ENCODE measurements around the gene FAM193B. TPM values are rescaled to one million over a fixed set of nuclear protein-coding genes. Genes with fewer than 3 reads are reported as not detected.

Gene FAM193B
- total RNA-seq, 3 donors from 2014 or later (not counting 1 experiment from before 2014, with no cell fraction given): 203 to 235 (median 216) TPM

GRCh38 chr5:177547736-177548135, 6.6 kb downstream of the FAM193B start:
- H3K9me3 ChIP-seq (ENCODE audit: control insufficient read depth, insufficient read depth, low read length): no peaks in the 10 kb centered on the region
- H3K4me1 Mint-ChIP-seq: peaks cover 36 to 37% of the 10 kb centered on the region in 2 donors
- no peak overlapping the region for H3K4me3 ChIP-seq (ENCODE audit: low read length)
- no peaks in the 10 kb centered on the region for H3K36me3 Mint-ChIP-seq
- no peak overlapping the region for H3K27ac ChIP-seq (ENCODE audit: low read length)
- H3K27ac Mint-ChIP-seq: no peak overlapping the region
- DNase-seq (no peak), ATAC-seq (no peak)
- H3K4me1 ChIP-seq (ENCODE audit: control insufficient read depth, insufficient read depth, low read length): peaks cover 4% of the 10 kb centered on the region
- intact Hi-C loops (cut with micrococcal nuclease): no loop called here
- no peak for TF ChIP-seq CTCF (IDR thresholded peaks at IDR 0.05)
- no peaks in the 10 kb centered on the region for H3K9me3 Mint-ChIP-seq
- H3K36me3 ChIP-seq (ENCODE audit: control insufficient read depth, insufficient read depth, low read length): peaks cover 3% of the 10 kb centered on the region
- H3K4me3 Mint-ChIP-seq: no peak overlapping the region
- H3K27me3 Mint-ChIP-seq (ENCODE audit: low read depth in 2 of 2): no peaks in the 10 kb centered on the region
- H3K27me3 ChIP-seq (ENCODE audit: control insufficient read depth, insufficient read depth, low read length): no peaks in the 10 kb centered on the region
- 82% methylated on average over 3 of the region's 3 CpGs for WGBS (ENCODE audit: insufficient coverage)

- TF ChIP-seq CTCF (IDR thresholded peaks at IDR 0.05): no peak
- WGBS (ENCODE audit: insufficient coverage): 96% methylated on average over 1 of the region's 1 CpG
- peaks cover 3% of the 10 kb centered on the region for H3K36me3 ChIP-seq (ENCODE audit: control insufficient read depth, insufficient read depth, low read length)
- no peaks in the 10 kb centered on the region for H3K9me3 ChIP-seq (ENCODE audit: control insufficient read depth, insufficient read depth, low read length)
- H3K27ac ChIP-seq (ENCODE audit: low read length): no peak overlapping the region
- DNase-seq: no peak
- Mint-ChIP-seq H3K9me3 (no peaks in the 10 kb centered on the region), H3K27ac (no peak overlapping the region), H3K27me3 (ENCODE audit: low read depth in 2 of 2) (no peaks in the 10 kb centered on the region), H3K4me1 (peaks cover 31 to 35% of the 10 kb centered on the region in 2 donors), H3K36me3 (no peaks in the 10 kb centered on the region), H3K4me3 (no peak overlapping the region)
- no peak overlapping the region for H3K4me3 ChIP-seq (ENCODE audit: low read length)
- no peaks in the 10 kb centered on the region for H3K4me1 ChIP-seq (ENCODE audit: control insufficient read depth, insufficient read depth, low read length)
- no peaks in the 10 kb centered on the region for H3K27me3 ChIP-seq (ENCODE audit: control insufficient read depth, insufficient read depth, low read length)
- ATAC-seq: no peak
- intact Hi-C loops (cut with micrococcal nuclease): no loop called here
Measured at GRCh38 chr5:177546258-177546741, 8.1 kb downstream of the FAM193B start.

- H3K36me3 ChIP-seq (ENCODE audit: control insufficient read depth, insufficient read depth, low read length): no peaks in the 10 kb centered on the region
- H3K4me1 ChIP-seq (ENCODE audit: control insufficient read depth, insufficient read depth, low read length): no peaks in the 10 kb centered on the region
- no peak overlapping the region for H3K27ac ChIP-seq (ENCODE audit: low read length)
- intact Hi-C loops (cut with micrococcal nuclease): no loop called here
- no peaks in the 10 kb centered on the region for H3K27me3 Mint-ChIP-seq (ENCODE audit: low read depth in 2 of 2)
- no peaks in the 10 kb centered on the region for H3K36me3 Mint-ChIP-seq
- no peak overlapping the region for H3K4me3 ChIP-seq (ENCODE audit: low read length)
- H3K27me3 ChIP-seq (ENCODE audit: control insufficient read depth, insufficient read depth, low read length): no peaks in the 10 kb centered on the region
- no peaks in the 10 kb centered on the region for H3K9me3 ChIP-seq (ENCODE audit: control insufficient read depth, insufficient read depth, low read length)
- H3K27ac Mint-ChIP-seq: no peak overlapping the region
- H3K4me1 Mint-ChIP-seq: peaks cover 35 to 36% of the 10 kb centered on the region in 2 donors
- WGBS (ENCODE audit: insufficient coverage): 96% methylated on average over 4 of the region's 4 CpGs
- TF ChIP-seq CTCF (IDR thresholded peaks at IDR 0.05): no peak
- H3K9me3 Mint-ChIP-seq: no peaks in the 10 kb centered on the region
- ATAC-seq: no peak
- DNase-seq: no peak
- no peak overlapping the region for H3K4me3 Mint-ChIP-seq
Measured at GRCh38 chr5:177545487-177546257, 8.7 kb downstream of the FAM193B start.

Data from natural killer cell (primary cell).